Right cardiac atrium (tissue), 5 donors: ENCODE measurements around the gene PDGFC. TPM values are rescaled to one million over a fixed set of nuclear protein-coding genes. Genes with fewer than 3 reads are reported as not detected.

Experiments used
- ATAC-seq, 2 donors: fragments of 200-7000 bp; cut with Tn5 transposase; one replicate each; pipeline versions ENCODE4 v1.8.0 to v1.9.1; 2020; ENCODE audit warnings: moderate library complexity in 2 of 2, mild to moderate bottlenecking in 1 of 2
- DNase-seq, 3 donors: peaks; one replicate each; pipeline ENCODE4 v3.0.0-alpha.2; 2020
- H3K27ac ChIP-seq: one replicate; pipeline ENCODE4 v1.5.1; 2013; ENCODE audit warnings: mild to moderate bottlenecking, low read length, control low read depth, moderate library complexity
- H3K27me3 ChIP-seq: one replicate; pipeline ENCODE4 v1.6.1; 2013; ENCODE audit not compliant: control insufficient read depth, insufficient read depth
- H3K4me1 ChIP-seq: one replicate; pipeline ENCODE4 v1.6.1; 2013; ENCODE audit warnings: low read length; ENCODE audit not compliant: control insufficient read depth, insufficient read depth
- H3K4me3 ChIP-seq: one replicate; pipeline ENCODE4 v1.5.1; 2013; ENCODE audit warnings: low read length, control low read depth
- H3K9me3 ChIP-seq: one replicate; pipeline ENCODE4 v1.6.1; 2013; ENCODE audit warnings: low read length; ENCODE audit not compliant: control insufficient read depth
- WGBS: extraction: QIAGEN DNeasy Blood & Tissue Kit; methylation state at CpG from one replicate; pipeline ENCODE4 v1.1.7; 2013; 5-methylcytosine and 5-hydroxymethylcytosine counted together
- intact Hi-C, 4 donors: fragments of 100-400 bp; cut with DNase I; formaldehyde crosslinking; loops; one replicate each; pipeline versions ENCODE4 v1.11.0 to v1.14.0; 2022 to 2023
- polyA plus RNA-seq: library from polyadenylated mRNA; stranded (reverse); fragments of 200-250 nt; gene quantifications from one replicate; pipeline ENCODE4 v1.2.3, GENCODE V29; 2013
- total RNA-seq, 4 donors: library from RNA; stranded (reverse); fragmentation: NEBNext Ultra II Directional; extraction: Animal tissue kit (Norgen Biotek cat#: 25700); gene quantifications; one replicate each; pipeline ENCODE4 v1.2.1, GENCODE V29; 2021
- donor health status: healthy with polysubstance abuse.
- donor health status: DM: no; HTN: yes; CAD: no.
- donor health status: DM: no; HTN: no; CAD: no.
- donor health status: DM: no; HTN: yes; CAD: no; lungs with severe emphysema.
- donor health status: DM: yes; HTN: yes; CAD: no.

Gene PDGFC
- total and polyA plus RNA-seq, 5 donors = 6.5 to 17.9 (median 15.2) TPM

DNA sequence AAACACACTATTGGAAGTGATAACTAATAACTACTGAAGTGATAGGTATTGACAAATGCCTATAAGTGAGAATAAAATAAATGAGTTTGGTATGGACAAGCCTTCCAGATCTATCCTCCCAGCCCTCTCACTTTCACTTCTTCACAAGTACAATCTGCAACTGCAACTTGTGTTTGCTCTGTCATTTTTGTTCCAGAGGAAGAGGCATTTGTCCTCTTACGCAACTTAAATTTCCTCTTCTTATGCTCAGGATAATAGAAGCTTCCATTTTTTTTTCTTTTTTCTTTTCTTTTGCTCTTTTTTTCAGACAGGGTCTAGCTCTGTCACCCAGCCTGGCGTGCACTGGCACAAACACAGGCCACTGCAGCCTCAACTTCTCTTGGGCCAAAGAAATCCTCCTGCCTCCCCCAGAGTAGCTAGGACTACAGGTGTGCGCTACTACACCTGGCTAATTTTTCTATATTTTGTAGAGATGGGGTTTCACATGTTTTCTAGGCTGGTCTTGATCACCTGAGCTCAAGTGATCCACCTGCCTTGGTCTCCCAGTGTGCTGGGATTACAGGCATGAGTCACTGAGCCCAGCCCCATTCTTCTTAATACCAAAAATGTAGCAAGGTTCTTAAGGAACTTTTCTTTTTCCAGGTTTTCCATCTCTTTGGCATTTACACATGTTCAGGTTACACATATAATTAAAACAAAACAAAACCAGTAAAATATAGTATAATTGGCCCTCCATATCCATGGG, 73.1 kb downstream of the PDGFC start:
- Histone ChIP-seq H3K27me3 (no peaks in the 10 kb centered on the region), H3K27ac (no peak overlapping the region), H3K4me1 (no peaks in the 10 kb centered on the region), H3K9me3 (no peaks in the 10 kb centered on the region), H3K4me3 (no peak overlapping the region)
- intact Hi-C loops = no loop called here
- no peak for ATAC-seq
- WGBS = 54% methylated on average over 3 of the region's 3 CpGs
- DNase-seq = no peak

DNA sequence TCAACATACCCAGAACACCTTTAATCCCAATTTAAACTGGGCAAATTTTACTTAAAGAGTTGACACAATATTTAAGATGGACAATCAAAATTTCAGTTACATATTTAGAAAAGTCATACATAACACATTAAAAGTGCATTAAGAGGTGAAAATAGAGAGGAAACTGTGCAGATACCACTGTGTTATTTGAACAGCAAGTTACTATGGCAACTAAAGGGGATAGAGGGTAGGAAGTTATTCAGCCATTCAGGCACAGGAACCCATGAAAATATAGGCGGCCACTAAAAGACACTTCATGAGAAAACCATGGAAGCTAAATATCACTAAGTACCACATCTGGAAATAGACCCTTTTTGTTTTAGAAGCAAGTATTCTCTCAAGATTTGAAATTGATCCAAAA, 75.1 kb downstream of the PDGFC start:
- intact Hi-C loops = no loop called here
- Histone ChIP-seq H3K27ac (no peak overlapping the region), H3K4me1 (no peaks in the 10 kb centered on the region), H3K9me3 (no peaks in the 10 kb centered on the region), H3K27me3 (no peaks in the 10 kb centered on the region), H3K4me3 (no peak overlapping the region)
- DNase-seq = no peak
- ATAC-seq = no peak
- 51% methylated on average over 1 of the region's 1 CpG for WGBS

DNA sequence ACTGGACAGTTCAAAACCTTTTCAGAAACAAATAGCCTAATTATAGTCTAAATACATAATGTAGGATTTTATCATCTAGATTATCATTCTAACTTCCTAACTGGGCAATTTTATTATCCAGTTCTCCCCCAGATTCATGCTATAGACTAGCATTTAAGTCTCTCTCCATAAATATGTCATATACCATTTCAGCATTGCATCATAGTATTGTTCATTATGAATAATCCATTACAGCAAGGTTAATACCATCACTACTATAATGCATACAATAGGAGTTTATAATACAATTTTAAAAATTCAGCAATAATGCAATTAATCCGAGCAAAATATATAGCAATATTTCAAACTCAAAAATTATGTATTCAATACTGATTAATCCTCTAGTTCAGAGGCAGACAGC, 77.4 kb downstream of the PDGFC start:
- no peak overlapping the region for H3K27ac ChIP-seq
- intact Hi-C loops = no loop called here
- H3K9me3 ChIP-seq = no peaks in the 10 kb centered on the region
- no peaks in the 10 kb centered on the region for H3K27me3 ChIP-seq
- WGBS = 86% methylated on average over 1 of the region's 1 CpG
- H3K4me1 ChIP-seq = peaks cover 3% of the 10 kb centered on the region
- ATAC-seq (no peak), DNase-seq (no peak)
- H3K4me3 ChIP-seq = no peak overlapping the region

DNA sequence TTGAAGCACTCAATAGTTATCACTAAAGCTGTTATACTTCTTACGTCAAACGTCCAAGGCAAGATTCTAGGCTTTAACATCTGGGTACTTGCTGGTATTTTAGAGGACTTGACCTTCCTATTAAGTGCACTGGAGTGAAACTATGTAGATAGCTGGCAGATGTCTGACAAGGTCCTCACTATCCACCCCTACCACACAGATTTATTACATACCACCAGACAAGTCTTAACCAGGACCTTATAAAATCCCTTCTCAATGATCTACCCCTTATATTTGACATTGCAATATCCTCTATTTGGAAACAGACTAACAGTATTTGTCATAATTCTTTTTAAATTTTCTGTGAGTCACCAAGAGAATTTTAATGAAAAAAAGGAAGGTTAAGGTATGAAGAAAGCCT, 78.8 kb downstream of the PDGFC start:
- Histone ChIP-seq H3K4me3 (no peak overlapping the region), H3K27ac (no peak overlapping the region), H3K4me1 (peaks cover 3% of the 10 kb centered on the region), H3K27me3 (no peaks in the 10 kb centered on the region), H3K9me3 (no peaks in the 10 kb centered on the region)
- 42% methylated on average over 2 of the region's 2 CpGs for WGBS
- DNase-seq (no peak), ATAC-seq (peak in 1 of 2 donors; percentile 21)
- intact Hi-C loops = no loop called here

DNA sequence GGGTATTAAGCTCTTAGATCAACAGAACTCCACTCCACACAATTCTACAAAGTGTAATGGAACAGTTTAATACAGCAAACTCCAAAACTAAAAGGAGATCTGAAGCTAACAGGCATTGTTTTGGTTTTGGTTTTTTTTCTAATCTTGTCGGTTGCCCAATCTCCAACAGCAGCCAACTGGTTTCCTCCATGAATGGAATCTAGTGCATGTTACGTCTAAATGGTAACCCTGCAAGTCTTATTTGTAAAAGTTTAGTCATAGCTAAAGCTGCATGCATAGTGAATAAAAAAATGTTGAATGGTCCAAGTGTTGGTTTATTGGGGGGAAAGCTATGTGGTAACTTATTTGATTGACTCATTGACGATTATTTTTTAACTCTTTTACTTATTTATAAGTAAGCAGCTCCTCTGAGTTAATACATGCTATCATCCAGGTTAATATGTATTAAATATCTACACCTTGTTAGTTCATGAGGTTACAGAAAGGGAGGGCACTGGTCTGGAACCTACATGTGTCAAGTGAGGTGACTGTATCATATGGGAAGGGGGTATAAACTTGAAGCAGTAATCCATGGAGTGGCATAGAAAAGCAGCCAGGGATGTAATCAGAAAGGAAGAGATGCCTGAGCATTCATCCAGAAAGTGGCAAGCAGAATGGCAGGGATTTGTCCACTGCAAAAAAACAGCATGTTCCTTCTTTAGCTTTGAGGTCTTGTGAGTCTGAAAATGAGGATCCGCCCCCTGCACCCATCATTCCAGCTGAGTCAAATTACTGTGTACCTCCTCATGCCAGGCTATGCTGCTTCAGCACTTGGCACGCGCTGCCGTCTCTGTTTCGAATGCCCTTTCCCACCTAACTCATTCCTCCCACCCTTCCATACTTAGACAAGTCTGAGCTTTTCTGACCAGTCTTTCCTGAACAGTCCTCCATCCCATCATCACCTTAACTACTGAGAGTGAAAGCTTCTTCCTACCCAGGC, 81.7 kb downstream of the PDGFC start:
- peak in 1 of 2 donors; percentile 68 for ATAC-seq
- H3K27ac ChIP-seq = peak overlapping the region; percentile 38
- 74% methylated on average over 8 of the region's 8 CpGs for WGBS

DNA sequence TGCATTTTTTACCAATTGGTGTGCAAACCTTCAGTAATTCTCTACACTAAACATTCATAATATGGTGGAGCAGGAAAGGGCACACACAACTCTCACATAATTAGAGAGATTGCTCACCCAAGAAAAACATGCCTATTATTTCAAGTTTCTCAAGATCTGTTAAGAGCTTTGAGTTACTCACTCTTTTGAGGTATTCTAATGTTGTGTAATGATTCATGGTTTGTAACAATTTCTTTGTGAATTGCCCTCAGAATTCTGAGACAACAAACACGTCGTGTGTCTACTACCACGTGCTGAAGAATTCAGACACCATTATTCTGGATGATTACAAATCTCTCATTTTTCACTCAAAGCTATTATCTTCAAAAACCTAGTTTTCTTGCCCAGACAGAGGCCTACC, 82.8 kb downstream of the PDGFC start:
- Histone ChIP-seq H3K9me3 (no peaks in the 10 kb centered on the region), H3K4me1 (peaks cover 3% of the 10 kb centered on the region), H3K27ac (no peak overlapping the region), H3K4me3 (no peak overlapping the region), H3K27me3 (no peaks in the 10 kb centered on the region)
- 85% methylated on average over 3 of the region's 3 CpGs for WGBS
- no peak for ATAC-seq
- intact Hi-C loops = no loop called here
- no peak for DNase-seq

More for the DNA sequence above, 81.7 kb downstream of the PDGFC start:
- Histone ChIP-seq H3K4me1 (peaks cover 3% of the 10 kb centered on the region), H3K27me3 (no peaks in the 10 kb centered on the region), H3K9me3 (no peaks in the 10 kb centered on the region), H3K4me3 (no peak overlapping the region)
- DNase-seq = peak; percentile 42 to 72 (median 71)
- intact Hi-C loops = no loop called here

DNA sequence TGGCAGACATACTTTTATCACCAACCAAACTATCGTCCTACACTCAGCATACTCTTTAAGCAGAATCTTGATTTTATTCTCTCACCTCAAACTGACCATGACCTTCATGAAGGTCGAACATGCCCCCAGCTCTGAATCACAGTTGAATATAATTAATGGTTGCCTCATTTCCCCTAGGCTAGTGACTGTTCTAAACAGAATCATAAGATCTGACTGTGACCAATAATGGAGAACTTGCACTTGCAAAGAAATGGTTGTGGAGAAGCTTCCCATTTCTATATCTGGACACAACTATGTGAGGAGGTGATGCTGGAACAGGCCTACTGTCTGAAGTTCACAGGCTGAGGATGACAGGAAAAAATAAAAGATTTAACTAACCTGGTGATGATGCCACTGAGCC, 85.1 kb downstream of the PDGFC start:
- H3K9me3 ChIP-seq = no peaks in the 10 kb centered on the region
- DNase-seq (no peak), ATAC-seq (no peak)
- no peak overlapping the region for H3K27ac ChIP-seq
- peaks cover 3% of the 10 kb centered on the region for H3K4me1 ChIP-seq
- intact Hi-C loops = no loop called here
- 73% methylated on average over 2 of the region's 2 CpGs for WGBS
- no peak overlapping the region for H3K4me3 ChIP-seq
- H3K27me3 ChIP-seq = no peaks in the 10 kb centered on the region

DNA sequence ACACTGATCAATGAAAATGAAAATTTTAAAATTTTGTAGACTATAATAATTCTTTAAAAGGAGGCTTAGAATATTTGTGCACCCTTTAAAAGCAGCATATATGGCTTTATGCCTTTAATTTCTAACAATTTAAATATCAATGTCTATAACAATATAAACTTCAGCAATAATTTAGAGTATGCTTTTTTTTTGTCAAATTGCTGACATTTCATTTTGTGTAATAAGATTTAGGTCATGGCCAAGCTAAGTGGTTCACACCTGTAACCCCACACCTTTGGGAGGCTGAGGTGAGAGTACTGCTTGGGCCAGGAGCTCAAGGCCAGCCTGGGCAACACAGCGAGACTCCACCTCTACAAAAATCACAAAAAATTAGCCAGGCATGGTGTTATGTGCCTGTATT, 86.2 kb downstream of the PDGFC start:
- 89% methylated on average over 1 of the region's 1 CpG for WGBS
- Histone ChIP-seq H3K27me3 (no peaks in the 10 kb centered on the region), H3K4me3 (no peak overlapping the region), H3K9me3 (no peaks in the 10 kb centered on the region), H3K27ac (no peak overlapping the region), H3K4me1 (peaks cover 3% of the 10 kb centered on the region)
- intact Hi-C loops = no loop called here
- no peak for ATAC-seq
- DNase-seq = no peak

DNA sequence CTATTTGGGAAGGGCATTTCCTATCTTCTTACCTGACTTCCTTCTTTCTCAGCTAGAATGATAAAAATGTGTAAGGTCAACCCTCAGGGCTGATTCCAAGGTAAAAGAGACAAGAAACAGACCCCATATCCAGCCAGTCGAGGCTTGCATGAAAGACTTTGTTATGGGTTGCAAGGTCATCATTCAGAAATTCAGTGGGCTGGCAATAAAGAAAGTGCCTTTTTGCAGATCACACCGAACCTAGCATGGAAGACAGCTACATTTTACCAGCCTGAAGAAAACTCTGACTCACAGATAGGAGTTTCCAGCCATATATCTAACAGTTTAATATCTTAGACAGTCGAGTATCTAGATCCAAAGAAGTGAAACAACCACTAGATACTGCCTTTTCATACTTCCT, 87.4 kb downstream of the PDGFC start:
- H3K27me3 ChIP-seq = no peaks in the 10 kb centered on the region
- H3K4me1 ChIP-seq = no peaks in the 10 kb centered on the region
- no peak for DNase-seq
- H3K27ac ChIP-seq = no peak overlapping the region
- intact Hi-C loops = no loop called here
- ATAC-seq = no peak
- 41% methylated on average over 3 of the region's 3 CpGs for WGBS
- H3K4me3 ChIP-seq = no peak overlapping the region
- no peaks in the 10 kb centered on the region for H3K9me3 ChIP-seq

DNA sequence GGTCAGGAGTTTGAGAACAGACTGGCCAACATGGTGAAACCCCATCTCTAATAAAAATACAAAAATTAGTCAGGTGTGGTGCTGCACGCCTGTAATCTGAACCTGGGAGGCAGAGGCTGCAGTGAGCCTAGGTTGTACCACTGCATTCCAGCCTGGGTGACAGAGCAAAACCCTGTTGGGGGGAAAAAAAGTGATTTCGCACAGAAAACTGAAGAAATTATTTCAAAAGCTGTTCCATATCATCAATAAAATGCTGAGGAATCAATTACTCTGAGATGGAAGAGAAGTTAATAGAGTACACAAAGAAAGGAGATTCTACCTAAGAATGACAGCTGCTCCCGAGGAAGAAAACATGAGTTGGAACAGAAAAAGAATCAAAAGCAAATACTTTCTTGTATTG, 95.9 kb downstream of the PDGFC start:
- Histone ChIP-seq H3K9me3 (no peaks in the 10 kb centered on the region), H3K27me3 (no peaks in the 10 kb centered on the region), H3K27ac (no peak overlapping the region), H3K4me3 (no peak overlapping the region), H3K4me1 (no peaks in the 10 kb centered on the region)
- 85% methylated on average over 3 of the region's 3 CpGs for WGBS
- no peak for ATAC-seq
- DNase-seq = peak in 1 of 3 donors; percentile 7
- intact Hi-C loops = no loop called here

DNA sequence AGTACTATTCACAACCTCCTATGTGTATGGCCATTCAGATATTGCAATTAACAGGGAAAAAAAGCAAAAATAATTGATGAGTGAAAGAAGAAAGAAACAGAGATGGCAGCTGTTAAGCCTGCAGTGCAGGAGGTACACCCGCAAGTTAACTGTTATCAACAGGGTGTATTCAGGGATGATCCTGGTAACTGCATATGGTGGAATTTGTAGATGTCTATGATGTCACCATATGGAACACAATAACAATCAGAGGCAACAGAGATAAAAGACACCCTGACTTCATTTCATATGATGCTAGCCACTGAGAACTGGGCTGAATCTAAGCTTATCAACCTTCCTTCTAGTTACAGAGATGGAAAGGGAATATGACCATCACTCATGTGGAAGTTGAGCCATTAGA, 96.5 kb downstream of the PDGFC start:
- Histone ChIP-seq H3K27me3 (no peaks in the 10 kb centered on the region), H3K4me3 (no peak overlapping the region), H3K9me3 (no peaks in the 10 kb centered on the region), H3K4me1 (no peaks in the 10 kb centered on the region), H3K27ac (no peak overlapping the region)
- intact Hi-C loops = no loop called here
- ATAC-seq (no peak), DNase-seq (no peak)
- 90% methylated on average over 1 of the region's 1 CpG for whole genome bisulfite sequencing
